OCI-M1 (cell line): ENCODE results near the gene ADCY2.
A peak's percentile ranks its signal among the peaks of the same experiment; 100 is the strongest.

Experiments
- DNase-seq: peaks from one replicate; lab custom pipeline; 2025; lab: John Stamatoyannopoulos, UW

The ADCY2 gene

DNA sequence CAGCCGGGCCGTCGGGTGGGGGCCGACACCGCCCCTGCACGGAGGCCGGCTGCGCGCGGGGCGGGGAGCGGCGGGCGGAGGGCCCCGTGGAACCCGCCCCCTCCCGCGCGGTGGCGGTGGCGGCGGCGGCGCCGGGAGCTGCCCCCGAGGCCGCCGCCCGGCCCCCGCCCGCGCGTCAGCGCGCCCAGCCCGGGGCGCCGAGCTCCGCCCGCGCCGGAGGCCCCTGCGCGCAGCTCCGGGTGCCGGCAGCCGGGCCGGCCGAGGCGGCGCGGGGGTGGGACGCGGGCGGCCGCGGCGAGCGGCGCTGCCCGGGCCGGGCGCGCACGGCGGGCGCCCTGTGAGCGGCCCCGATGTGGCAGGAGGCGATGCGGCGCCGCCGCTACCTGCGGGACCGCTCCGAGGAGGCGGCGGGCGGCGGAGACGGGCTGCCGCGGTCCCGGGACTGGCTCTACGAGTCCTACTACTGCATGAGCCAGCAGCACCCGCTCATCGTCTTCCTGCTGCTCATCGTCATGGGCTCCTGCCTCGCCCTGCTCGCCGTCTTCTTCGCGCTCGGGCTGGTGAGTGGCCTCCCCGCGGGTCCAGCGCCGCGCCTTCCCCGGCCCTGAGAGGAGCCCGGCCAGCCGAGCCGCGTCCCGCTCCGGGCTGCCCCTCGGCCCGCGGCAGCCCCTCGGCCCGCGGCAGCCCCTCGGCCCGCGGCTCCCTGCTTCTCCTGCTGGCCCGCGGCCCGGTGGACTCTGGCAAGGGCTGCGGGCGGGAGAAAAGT is at the start of gene ADCY2:
Gene ADCY2, plus strand, starts transcription at position 192 of the 766 bp plus-strand sequence. Its CDS starts 159 bp downstream, at position 351.
- no peak for DNase-seq

GRCh38 chr5:7347377-7347776 is 48.6 kb upstream of the ADCY2 start:
- DNase-seq, result no peak

- DNase-seq, result peak; percentile 12
Measured at GRCh38 chr5:7348168-7348854, 47.6 kb upstream of the ADCY2 start.

DNA sequence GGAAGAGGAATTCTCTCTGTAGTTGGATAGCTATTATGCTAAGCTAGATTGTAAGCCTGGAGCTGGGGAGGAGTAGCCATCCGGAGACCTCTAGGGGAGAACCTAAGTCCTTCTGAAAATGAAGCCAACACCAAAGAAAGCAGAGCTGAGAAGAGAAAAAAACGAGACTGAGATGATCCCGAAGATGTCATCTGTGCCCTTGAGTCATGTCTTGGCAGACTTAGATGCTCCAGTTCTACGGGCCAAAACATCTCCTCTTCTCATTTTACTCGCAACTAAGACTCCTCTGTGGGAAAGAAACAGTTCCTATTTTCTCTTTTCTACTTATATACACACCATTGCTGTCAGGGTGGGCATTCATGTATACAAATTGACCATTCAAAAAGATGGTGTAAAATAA is 34.3 kb upstream of the ADCY2 start:
- DNase-seq, result no peak

- no peak for DNase-seq
Measured at GRCh38 chr5:7363067-7363677, 32.8 kb upstream of the ADCY2 start.

- no peak for DNase-seq
Measured at GRCh38 chr5:7364226-7364875, 31.6 kb upstream of the ADCY2 start.

GRCh38 chr5:7367780-7368179 is 28.2 kb upstream of the ADCY2 start:
- no peak for DNase-seq

DNA sequence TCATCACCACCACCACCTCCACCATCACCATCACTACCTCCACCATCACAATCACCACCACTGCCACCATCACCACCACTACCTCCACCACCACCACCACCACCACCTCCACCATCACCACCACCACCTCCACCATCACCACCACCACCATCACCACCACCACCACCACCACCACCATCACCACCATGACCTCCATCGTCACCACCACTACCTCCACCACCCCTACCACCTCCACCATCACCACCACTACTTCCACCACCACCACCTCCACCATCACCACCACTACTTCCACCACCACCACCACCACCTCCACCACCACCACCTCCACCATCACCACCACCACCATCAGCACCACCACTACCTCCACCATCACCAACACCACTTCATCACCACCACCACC is 23.5 kb upstream of the ADCY2 start:
- no peak for DNase-seq

DNA sequence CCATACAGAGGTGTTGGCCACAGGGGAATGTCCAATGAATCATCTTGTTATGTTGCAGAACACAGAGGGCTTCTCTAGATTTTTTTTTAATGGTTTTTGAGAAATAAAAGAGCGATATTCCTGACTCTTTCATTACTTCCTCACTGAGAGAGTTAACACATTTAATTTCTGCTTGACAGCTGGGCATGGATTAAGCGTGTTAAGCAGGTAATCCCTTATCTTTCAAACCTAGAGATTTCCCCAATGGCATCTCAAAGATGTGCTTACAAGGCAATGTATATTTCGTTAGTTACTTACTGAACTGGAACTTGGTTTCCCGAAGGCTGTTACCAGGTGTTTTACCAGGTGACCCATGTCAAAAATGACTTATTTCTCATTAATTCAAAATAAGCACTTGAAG is 21.8 kb upstream of the ADCY2 start:
- no peak for DNase-seq

- DNase-seq, result no peak
Measured at GRCh38 chr5:7375457-7375856, 20.5 kb upstream of the ADCY2 start.

GRCh38 chr5:7376871-7377270 is 19.1 kb upstream of the ADCY2 start:
- DNase-seq, result peak; percentile 70

- no peak for DNase-seq
Measured at GRCh38 chr5:7377761-7378160, 18.2 kb upstream of the ADCY2 start.

- DNase-seq, result no peak
Measured at GRCh38 chr5:7382588-7382987, 13.3 kb upstream of the ADCY2 start.

DNA sequence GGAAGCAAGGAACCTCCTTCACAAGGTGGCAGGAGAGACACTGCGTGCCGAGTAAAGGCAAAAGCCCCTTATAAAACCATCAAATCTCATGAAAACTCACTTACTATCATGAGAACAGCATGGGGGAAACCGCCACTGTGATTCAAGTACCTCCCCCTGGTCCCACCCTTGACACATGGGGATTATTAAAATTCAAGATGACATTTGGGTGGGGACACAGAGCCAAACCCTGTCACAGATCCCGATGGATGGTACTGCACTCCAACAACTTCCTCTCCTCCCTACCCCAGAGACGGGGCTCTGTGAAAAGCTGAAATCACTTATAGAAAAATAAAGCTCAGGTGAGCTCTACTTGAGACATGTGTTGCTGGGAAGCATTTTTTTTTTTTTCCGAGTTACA is 10.3 kb upstream of the ADCY2 start:
- no peak for DNase-seq

GRCh38 chr5:7388553-7388952 is 7.4 kb upstream of the ADCY2 start:
- no peak for DNase-seq

DNA sequence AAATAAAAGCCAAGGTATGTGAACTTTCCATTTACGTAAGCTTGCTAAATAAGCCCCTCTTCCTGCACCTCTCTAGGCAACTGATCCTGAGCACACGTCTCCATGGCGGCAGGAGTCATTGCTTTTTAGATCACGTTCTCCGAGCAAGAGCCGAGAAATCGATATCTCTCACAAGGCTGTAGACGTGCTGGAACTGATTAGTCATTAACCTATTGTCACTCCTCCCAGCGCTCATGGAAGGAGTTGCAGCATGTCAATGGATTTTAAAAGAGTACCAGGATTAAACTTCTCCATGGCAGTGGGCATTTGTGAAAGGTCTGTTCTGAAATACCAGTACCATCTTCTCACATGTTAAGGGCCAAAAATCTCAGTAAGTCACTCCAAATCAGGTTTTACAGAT is 4.7 kb upstream of the ADCY2 start:
- DNase-seq, result peak; percentile 26

DNA sequence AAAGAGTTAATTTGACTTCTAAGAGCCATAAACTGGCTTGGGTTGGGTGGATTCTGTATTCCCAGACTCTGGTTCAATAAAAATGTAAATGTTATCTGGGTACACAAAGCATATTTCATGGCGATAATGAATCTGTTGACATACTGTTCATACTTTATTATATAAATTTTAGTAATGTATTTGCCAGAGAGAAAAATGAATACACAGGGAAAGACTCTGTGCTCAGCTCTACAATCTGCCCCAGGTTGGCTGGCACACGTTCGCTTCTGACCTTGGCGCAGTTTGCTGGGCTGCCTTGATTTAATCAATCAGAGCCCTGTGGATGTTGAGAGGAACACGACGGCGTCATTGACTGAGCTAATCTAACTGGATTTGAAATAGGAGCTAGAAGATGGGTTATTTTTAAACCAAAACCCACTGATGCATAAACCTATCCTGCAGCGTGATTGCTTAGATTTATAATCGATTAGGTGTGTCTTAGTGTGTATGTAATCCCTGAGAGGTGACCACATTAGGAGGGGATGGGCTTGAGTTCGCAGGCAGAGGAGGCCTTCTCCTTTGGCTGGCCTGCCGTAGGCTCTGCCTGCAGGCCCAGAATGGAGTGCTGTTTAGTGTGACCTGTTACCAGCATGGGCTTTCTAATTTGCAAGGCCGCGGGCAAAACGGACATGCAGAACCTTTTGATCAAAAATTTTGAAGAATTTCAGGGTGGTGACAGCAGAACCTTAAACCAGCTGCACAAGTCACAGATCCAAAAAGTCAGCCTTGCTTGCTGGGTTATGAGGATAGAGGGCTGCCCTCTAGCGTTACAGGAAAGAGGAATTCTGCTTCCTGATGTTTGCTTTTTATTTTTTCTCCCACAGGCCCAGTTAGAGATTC is 3.9 kb upstream of the ADCY2 start:
- DNase-seq, result peak; percentile 65

- DNase-seq, result no peak
Measured at GRCh38 chr5:7392693-7393024, 3.3 kb upstream of the ADCY2 start.

- no peak for DNase-seq
Measured at GRCh38 chr5:7393921-7394799, 1.8 kb upstream of the ADCY2 start.

GRCh38 chr5:7394889-7395431 is 978 bp upstream of the ADCY2 start:
- no peak for DNase-seq
